HG03575 (cell line): ENCODE data around the gene SKAP2.

ENCODE experiments used
- ATAC-seq: cut with Tn5 transposase; IDR thresholded peaks from one replicate; pipeline ENCODE4 v1.9.1; 2021; ENCODE audit not compliant: unreplicated experiment, insufficient number of reproducible peaks, low FRiP score; ENCODE audit errors: extremely low read depth

Gene SKAP2

DNA sequence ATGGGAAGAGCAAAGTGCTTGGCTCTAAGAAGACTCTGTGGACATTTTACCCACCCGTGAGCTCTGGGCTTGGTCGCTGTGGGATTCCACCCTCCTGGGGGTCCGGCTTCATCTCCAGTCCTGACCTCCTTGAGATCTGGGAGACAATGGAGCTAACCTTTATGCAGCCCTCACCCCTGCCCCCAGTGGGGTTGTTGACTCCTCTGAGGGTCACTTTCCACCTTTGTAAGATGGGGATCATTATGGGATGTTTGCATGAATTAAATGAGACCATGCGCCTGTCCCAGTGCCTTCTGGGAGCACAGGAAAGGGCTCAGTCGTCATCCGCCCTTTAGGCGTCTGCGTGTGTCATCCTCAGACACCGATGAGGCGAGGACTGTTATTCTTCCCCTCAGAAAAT is 237.2 kb downstream of the SKAP2 start:
- ATAC-seq, result no peak

DNA sequence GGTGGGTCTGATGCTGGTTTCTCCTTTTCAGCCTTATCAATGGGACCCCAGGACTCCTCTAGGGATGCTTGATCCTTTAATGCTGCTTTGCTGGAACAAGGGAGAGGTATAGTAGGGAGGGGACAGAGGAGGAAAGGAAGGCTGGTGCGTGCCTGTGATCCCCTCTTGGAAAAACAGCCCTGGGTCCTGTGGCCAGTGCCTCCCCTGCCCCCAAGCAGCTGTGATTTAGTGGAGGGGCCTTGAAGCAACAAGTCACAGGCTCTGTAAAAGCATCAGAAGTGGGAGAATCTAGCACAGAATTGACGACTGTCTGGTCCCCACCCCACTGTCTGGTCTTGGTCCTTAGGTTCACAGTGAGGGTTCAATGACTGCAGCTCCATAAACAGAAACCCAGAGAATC is 237.7 kb downstream of the SKAP2 start:
- ATAC-seq, result no peak

DNA sequence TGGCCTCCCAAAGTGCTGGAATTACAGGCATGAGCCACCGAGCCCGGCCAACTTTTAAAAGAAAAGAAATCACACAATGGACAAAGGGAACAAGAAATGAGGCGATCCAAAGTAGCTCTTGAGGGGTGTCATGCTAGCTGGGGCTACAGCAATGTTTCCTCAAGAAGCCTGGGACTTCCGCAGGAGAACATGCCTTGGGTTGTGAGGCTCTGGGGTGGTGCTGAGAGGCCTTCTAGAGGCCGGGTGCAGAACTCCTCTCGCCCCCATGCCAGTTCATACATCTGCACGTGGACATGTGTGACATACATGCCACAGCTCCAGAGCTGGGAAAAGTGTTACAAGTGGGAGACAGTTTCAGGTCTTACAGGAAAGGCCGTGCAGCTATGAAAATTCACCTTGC is 238.2 kb downstream of the SKAP2 start:
- ATAC-seq, result no peak

DNA sequence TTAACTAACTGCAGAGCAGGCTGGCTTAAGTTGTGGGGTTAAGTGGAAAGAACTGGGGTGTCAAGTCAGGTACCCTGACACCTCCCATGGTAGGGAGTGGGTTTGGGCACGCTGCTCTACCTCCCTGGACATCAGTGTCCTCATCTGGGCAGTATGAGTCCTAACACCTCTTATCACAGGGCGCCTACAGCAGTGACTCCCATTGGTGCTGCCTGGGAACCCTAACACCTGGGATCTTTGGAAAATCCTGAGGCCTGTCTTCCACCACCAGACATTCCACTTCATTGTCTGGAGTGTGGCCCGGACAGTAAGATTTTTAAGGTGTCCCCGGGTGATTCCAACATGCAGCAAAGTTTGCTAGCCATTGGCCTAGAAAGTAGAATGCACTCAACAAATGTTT is 239.1 kb downstream of the SKAP2 start:
- ATAC-seq, result no peak

DNA sequence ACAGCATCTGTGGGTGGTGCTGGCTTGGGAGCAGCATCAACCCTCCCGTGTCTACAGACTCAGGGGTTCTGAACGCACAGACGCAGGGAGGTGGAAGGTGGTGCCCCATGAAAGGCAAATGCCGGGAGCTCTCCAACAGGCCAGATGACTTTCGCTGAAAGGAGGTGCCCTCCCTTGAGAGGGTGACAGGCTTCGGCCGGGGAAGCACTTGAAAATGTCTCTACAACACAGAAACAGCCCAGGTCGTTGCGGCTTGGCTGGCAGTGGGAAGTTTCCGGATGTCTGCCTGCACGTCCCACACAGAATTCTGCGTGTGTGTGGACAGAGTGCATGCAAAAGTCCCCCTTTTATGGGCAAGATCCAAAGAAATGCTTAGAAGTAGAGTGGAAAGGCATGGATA is 239.6 kb downstream of the SKAP2 start:
- ATAC-seq, result no peak

DNA sequence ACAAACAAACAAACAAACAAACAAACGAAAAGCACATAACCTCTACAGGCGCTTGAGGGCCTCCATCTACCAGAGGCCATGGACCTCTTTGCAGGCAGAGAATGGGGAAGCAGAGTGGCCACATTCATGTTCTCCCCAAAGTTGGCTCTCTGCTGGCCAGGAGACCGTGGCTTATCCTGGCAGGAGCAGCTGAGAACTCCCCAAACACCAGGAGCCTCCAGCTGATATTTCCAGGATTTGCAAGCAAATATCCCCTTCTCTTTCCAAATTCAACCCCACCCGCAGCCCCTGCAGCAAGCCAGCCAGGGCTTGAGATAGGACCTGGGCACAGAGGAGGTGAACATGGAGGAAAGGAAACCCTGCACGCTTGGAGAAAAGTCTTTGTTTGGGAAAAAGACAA is 240.0 kb downstream of the SKAP2 start:
- ATAC-seq, result no peak

DNA sequence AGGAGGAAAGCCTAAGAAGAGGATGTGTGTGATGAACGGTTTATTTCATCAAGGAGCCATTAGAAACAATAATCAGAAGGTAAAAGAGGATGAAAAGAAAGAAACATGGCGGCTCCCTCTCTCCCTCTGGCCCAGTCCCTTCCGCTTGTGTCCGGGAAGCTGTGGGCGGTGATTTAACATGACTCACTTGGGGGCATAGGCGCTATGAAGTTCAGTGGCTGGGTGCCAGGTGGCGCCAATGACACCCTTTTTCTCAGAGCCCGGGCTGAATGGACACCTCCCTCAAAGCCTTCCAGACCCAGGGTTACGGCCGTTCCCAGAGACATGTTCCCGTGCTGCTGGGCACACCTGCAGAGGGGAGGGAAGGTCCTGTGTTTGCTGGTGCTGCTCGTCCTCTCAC is 244.0 kb downstream of the SKAP2 start:
- no peak for ATAC-seq

DNA sequence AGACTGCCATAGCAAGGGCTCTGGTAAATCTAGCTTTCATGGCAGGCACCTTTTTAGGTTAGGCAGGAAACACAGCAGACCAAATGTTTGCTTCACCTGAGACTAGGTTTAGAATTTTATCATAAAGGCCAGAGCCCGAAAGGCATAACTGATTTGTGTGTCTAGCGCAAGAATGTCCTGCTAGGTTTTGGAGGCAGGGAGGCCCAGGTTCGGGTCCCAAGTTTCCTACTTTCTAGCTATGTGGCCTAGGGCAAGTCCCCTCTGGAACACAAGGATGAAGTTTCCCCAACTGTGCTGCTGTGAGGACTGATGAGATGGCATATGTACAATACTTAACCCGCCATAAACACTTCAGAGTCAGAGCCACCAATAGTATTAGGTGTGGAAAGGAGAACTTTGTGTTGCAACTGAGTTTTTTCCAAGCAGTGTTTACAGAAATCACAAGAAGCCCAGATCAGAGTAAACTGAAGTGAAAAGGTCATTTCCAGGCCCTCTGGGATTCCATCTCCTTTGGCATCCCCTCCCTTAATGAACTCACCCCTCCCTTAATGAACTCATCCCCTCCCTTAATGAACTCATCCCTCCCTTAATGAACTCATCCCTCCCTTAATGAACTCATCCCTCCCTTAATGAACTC is 244.9 kb downstream of the SKAP2 start:
- ATAC-seq, result no peak

DNA sequence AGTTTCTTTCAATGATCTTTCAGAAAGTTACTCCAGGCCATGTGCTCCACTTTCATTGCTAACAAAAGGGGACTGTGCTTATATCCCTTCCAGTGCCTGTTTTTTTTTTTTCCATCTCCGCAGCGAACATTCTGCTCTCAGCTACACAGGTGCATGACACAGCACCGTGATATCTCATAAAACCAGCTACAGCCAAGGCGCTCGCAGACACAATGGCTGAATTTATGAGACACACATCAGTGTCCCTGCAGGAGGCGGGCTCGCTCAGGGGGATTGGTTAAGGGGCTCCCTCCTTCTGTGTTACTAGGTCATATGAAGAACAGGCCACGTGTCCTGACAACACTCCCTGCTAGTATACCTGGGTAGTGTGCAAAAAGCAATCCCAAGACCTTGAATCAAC is 245.5 kb downstream of the SKAP2 start:
- no peak for ATAC-seq

DNA sequence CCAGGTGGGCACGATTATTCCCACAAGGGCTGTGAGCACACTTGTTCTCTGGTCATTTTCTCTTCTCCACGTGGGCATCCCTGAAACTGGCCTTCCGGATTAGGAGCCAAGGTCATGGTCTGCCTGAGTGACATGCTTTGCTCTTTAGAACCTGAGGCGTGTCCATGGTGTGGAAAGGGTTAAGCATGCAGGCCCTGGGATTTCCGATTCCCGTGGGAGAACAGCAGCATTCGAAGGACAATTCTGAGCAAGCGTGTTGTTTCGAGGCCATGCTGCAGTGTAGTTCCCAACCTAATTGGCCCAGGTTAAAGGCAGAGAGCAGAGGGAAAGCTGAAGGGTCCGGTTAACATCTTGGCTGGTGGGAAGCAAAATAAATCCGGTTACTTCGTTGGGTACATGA is 245.9 kb downstream of the SKAP2 start:
- ATAC-seq, result no peak
